Keratinocyte (primary cell): ENCODE measurements around the gene DDX49. TPM values are rescaled to one million over a fixed set of nuclear protein-coding genes. Genes with fewer than 3 reads are reported as not detected.

Source experiments
- DNase-seq: peaks from one replicate; pipeline ENCODE4 v3.0.0-alpha.2; 2011; ENCODE audit warnings: low read depth, missing footprints, low spot score
- FAIRE-seq: peaks from 2 replicates; lab custom pipeline; 2011; peaks lifted over from hg19 to GRCh38; lab: Jason Lieb, UNC
- H2AFZ ChIP-seq: 2 replicates; pipeline ENCODE4 v1.6.0; 2012; ENCODE audit warnings: low read length, control low read depth, inconsistent platforms; ENCODE audit not compliant: control insufficient read depth
- H3K27ac ChIP-seq: 2 replicates; pipeline ENCODE4 v1.5.1; 2011; ENCODE audit warnings: low read length; ENCODE audit not compliant: control insufficient read depth, insufficient read depth
- H3K27me3 ChIP-seq: 3 replicates; pipeline ENCODE4 v1.6.0; 2011; ENCODE audit warnings: low read length; ENCODE audit not compliant: control insufficient read depth, insufficient read depth; ENCODE audit errors: extremely low read depth
- H3K36me3 ChIP-seq, 2 experiments: 2 replicates in 1 of 2; 3 replicates in 1 of 2; pipeline ENCODE4 v1.5.1; 2011; ENCODE audit warnings: low read length in 2 of 2, mild to moderate bottlenecking in 1 of 2; ENCODE audit not compliant: control insufficient read depth in 2 of 2, insufficient read depth in 2 of 2; ENCODE audit errors: extremely low read depth in 1 of 2
- H3K4me1 ChIP-seq: 3 replicates; pipeline ENCODE4 v1.5.1; 2011; ENCODE audit warnings: low read length; ENCODE audit not compliant: control insufficient read depth, insufficient read depth; ENCODE audit errors: extremely low read depth
- H3K4me2 ChIP-seq: 3 replicates; pipeline ENCODE4 v1.6.0; 2011; ENCODE audit warnings: low read depth, low read length; ENCODE audit not compliant: control insufficient read depth, insufficient read depth; ENCODE audit errors: extremely low read depth
- H3K4me3 ChIP-seq, 3 experiments: fragments of 200-600 bp in 1 of 3; sonication (generic) in 1 of 3; 2 replicates in 2 of 3; 3 replicates in 1 of 3; pipeline ENCODE4 v1.5.1; 2011 to 2016; ENCODE audit warnings: low read length in 3 of 3, mild to moderate bottlenecking in 3 of 3, control low read depth in 2 of 3, inconsistent platforms in 1 of 3, low read depth in 1 of 3, mixed read lengths in 1 of 3, mixed run types in 1 of 3, moderate library complexity in 1 of 3; ENCODE audit not compliant: control insufficient read depth in 2 of 3, insufficient read depth in 2 of 3; ENCODE audit errors: extremely low read depth in 1 of 3
- H3K79me2 ChIP-seq: 2 replicates; pipeline ENCODE4 v1.6.0; 2012; ENCODE audit warnings: low read length; ENCODE audit not compliant: control insufficient read depth, insufficient read depth
- H3K9ac ChIP-seq: 3 replicates; pipeline ENCODE4 v1.6.0; 2011; ENCODE audit warnings: low read length; ENCODE audit not compliant: control insufficient read depth, insufficient read depth; ENCODE audit errors: extremely low read depth
- H3K9me1 ChIP-seq: 3 replicates; pipeline ENCODE4 v1.6.0; 2011; ENCODE audit warnings: low read length; ENCODE audit not compliant: control insufficient read depth, insufficient read depth; ENCODE audit errors: extremely low read depth
- H3K9me3 ChIP-seq: 2 replicates; pipeline ENCODE4 v1.5.1; 2012; ENCODE audit warnings: low read depth, low read length; ENCODE audit not compliant: control insufficient read depth
- H4K20me1 ChIP-seq: 3 replicates; pipeline ENCODE4 v1.6.0; 2011; ENCODE audit warnings: low read length; ENCODE audit not compliant: control insufficient read depth, insufficient read depth; ENCODE audit errors: extremely low read depth
- EZH2 ChIP-seq: IDR thresholded peaks from one replicate; pipeline ENCODE4 v1.6.1; 2012; ENCODE audit warnings: inconsistent platforms, mild to moderate bottlenecking, low read length, moderate library complexity
- dilution Hi-C: fragments of 300-500 bp; cut with MboI; formaldehyde crosslinking; loops from one replicate; pipeline ENCODE4 v1.7.0; 2020; ENCODE audit warnings: low sequenced_read_pairs; ENCODE audit not compliant: extremely low pct_ligation_motif_present
- polyA plus RNA-seq, 5 experiments: library from polyadenylated mRNA; depleted of rRNA in 3 of 5; stranded (reverse) in 3 of 5; stranded (forward) in 1 of 5; unstranded in 1 of 5; fragments of >200 nt; gene quantifications; 1 replicate in 1 of 5; 2 replicates in 3 of 5; 3 replicates in 1 of 5; pipeline versions ENCODE4 v1.2.1 to v1.2.3, GENCODE V29; 2011 to 2012; ENCODE audit warnings: missing spikeins in 2 of 5, low read depth in 1 of 5, low replicate concordance in 1 of 5
- TF ChIP-seq, protein P1 (sequence below), 3 experiments: IDR thresholded peaks in 1 of 3; conservative IDR thresholded peaks in 1 of 3; optimal IDR thresholded peaks in 1 of 3; 2 replicates in 2 of 3; 3 replicates in 1 of 3; pipeline versions ENCODE3 to v1.5.1; 2011; ENCODE audit warnings: low read length in 3 of 3, mild to moderate bottlenecking in 3 of 3, moderate library complexity in 2 of 3, control low read depth in 1 of 3, inconsistent platforms in 1 of 3; ENCODE audit not compliant: insufficient read depth in 2 of 3; ENCODE audit errors: extremely low read depth in 1 of 3

DDX49 gene
- polyA plus RNA-seq, 1 donor (not counting 4 experiments of a cell fraction or from before 2014, with no cell fraction given) = 39.2 TPM

DNA sequence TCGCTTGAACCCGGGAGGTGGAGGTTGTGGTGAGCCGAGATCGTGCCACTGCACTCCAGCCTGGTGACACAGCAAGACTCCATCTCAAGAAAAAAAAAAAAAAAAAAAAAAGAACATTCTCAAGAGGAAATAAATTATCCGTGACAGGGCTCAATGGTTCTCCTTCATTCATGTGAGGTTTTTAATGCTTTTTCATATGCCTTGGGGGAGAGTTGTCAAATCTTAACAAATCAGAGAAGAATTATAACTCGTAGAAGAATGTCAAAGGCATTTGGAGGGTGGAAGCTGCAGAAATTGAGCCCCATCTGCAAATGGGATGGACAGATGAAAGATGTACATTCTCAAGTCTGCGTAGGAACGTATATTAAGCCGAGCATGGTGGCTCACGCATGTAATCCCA is 56.4 kb downstream of the DDX49 start:
- H3K36me3 ChIP-seq = no peaks in the 10 kb centered on the region
- FAIRE-seq (no peak), DNase-seq (no peak)
- no peaks in the 10 kb centered on the region for H4K20me1 ChIP-seq
- no peaks in the 10 kb centered on the region for H3K27me3 ChIP-seq
- H3K9me1 ChIP-seq = no peaks in the 10 kb centered on the region
- H3K9ac ChIP-seq = no peak overlapping the region
- H3K27ac ChIP-seq = no peak overlapping the region
- H3K4me1 ChIP-seq = no peaks in the 10 kb centered on the region
- H2AFZ ChIP-seq = no peak overlapping the region
- dilution Hi-C loops = no loop called here
- H3K79me2 ChIP-seq = no peaks in the 10 kb centered on the region
- TF ChIP-seq, protein P1, sequence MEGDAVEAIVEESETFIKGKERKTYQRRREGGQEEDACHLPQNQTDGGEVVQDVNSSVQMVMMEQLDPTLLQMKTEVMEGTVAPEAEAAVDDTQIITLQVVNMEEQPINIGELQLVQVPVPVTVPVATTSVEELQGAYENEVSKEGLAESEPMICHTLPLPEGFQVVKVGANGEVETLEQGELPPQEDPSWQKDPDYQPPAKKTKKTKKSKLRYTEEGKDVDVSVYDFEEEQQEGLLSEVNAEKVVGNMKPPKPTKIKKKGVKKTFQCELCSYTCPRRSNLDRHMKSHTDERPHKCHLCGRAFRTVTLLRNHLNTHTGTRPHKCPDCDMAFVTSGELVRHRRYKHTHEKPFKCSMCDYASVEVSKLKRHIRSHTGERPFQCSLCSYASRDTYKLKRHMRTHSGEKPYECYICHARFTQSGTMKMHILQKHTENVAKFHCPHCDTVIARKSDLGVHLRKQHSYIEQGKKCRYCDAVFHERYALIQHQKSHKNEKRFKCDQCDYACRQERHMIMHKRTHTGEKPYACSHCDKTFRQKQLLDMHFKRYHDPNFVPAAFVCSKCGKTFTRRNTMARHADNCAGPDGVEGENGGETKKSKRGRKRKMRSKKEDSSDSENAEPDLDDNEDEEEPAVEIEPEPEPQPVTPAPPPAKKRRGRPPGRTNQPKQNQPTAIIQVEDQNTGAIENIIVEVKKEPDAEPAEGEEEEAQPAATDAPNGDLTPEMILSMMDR (optimal IDR thresholded peaks at IDR 0.05 in 1 of 3, IDR thresholded peaks at IDR 0.05 in 1 of 3, conservative IDR thresholded peaks at IDR 0.05 in 1 of 3; ENCODE audit: extremely low read depth in 1 of 3, insufficient read depth in 2 of 3, low read length in 3 of 3) = no peak
- TF ChIP-seq EZH2 = no peak
- no peak overlapping the region for H3K4me2 ChIP-seq
- H3K9me3 ChIP-seq = no peaks in the 10 kb centered on the region
- no peak overlapping the region for H3K4me3 ChIP-seq

Other genes with a start within 250 kb of the DDX49 start
- gene CRTC1, start 236.0 kb upstream of the DDX49 start, polyA plus RNA-seq = 0.54 to 2.4 TPM (median 1.0 TPM) in 3 replicates
- gene COMP, start 128.4 kb upstream of the DDX49 start, polyA plus RNA-seq = 0.02 to 0.21 TPM in 2 of 3 replicates, not detected in the other
- 22.5 to 48.5 TPM (median 33.7 TPM) in 3 replicates for gene UPF1, start 87.8 kb upstream of the DDX49 start, polyA plus RNA-seq
- 0.09 to 0.23 TPM (median 0.14 TPM) in 3 replicates for gene CERS1, start 23.6 kb upstream of the DDX49 start, polyA plus RNA-seq
- gene COPE, start 328 bp upstream of the DDX49 start, polyA plus RNA-seq = 109 to 198 TPM (median 137 TPM) in 3 replicates
- 97.2 to 188 TPM (median 119 TPM) in 3 replicates for gene HOMER3, start 21.5 kb downstream of the DDX49 start, polyA plus RNA-seq
- 39.6 to 57.9 TPM (median 51.2 TPM) in 3 replicates for gene SUGP2, start 113.8 kb downstream of the DDX49 start, polyA plus RNA-seq
- gene ARMC6, start 113.9 kb downstream of the DDX49 start, polyA plus RNA-seq = 23.8 to 32.7 TPM (median 30.7 TPM) in 3 replicates
- gene SLC25A42, start 144.3 kb downstream of the DDX49 start, polyA plus RNA-seq = 1.2 to 2.2 TPM (median 1.9 TPM) in 3 replicates
- gene TMEM161A, start 218.8 kb downstream of the DDX49 start, polyA plus RNA-seq = 18.0 to 35.1 TPM (median 25.0 TPM) in 3 replicates